IPS-11a (cell line): ENCODE results near the gene EFCAB11.

Experiments
- H3K4me3 ChIP-seq: one replicate; pipeline ENCODE4 v1.5.1; 2013; ENCODE audit warnings: low read depth, low read length, control low read depth

EFCAB11 gene

DNA sequence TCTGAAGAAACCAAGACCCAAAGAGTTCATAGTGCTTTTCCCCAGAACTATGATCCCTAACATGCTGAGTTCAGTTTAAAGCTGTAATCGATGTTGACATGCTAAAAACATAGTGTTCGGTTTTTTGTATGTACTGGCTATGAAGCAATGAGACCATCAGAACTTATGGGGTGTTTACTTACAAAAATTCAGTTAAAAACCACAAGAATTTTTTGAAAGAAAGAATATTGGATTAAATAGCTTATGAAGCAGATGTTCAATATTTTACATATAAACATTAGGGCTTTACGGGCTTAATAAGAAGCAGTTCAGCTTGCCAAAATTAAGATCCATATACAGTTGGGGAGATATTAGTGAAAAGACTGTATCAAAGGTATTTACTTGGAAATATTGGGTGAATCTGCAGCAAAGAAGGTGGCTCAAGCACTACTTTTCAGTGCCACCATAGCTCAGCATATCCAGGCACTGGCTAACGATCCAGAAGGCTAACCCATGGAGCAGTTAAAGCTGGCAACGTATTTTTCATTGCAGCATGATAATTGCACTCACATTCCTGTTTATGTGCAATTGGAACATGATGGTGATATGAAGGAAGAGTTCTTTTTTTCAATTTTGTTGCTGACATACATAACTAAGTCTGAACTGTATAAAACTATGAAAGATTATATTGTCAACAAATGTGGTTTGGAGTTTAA is 125.9 kb downstream of the EFCAB11 start:
- H3K4me3 ChIP-seq, result no peak overlapping the region

DNA sequence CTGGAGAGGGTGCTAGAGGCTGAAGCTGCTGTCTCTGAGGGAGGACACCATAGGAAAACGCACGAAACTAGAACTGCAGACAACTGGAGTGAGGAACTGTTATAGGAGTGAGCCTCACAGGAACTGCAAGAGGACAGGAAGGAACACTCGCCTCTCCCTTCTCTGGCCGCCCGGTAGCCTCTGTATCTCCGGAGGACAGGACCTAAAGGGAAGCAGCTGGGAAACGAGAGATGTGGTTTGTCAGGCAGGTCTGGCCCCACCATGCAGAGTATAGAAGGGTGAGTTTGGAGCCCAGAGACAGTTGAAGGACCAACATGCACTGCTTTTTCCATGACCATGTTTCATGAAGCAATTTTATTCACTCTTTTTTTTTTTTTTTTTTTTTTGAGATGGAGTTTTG is 127.3 kb downstream of the EFCAB11 start:
- no peak overlapping the region for H3K4me3 ChIP-seq

DNA sequence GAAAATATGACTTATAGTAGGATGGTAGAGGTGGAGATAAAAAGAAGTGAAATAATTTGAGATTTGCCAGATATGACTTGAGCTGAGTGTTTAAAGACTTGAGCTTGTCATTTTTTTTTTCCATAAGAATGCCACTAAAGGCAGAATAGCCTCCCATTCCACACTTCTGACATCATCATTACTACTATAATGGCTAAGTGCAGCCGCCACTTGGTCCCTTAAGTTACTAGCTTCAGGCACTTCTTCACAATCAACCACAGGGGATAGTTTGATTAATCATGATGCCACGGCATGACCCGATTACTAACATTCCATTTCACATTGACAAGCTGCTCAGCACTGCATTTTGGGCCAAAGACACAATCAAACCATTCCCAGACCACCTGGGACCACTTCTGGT is 127.9 kb downstream of the EFCAB11 start:
- no peak overlapping the region for H3K4me3 ChIP-seq

DNA sequence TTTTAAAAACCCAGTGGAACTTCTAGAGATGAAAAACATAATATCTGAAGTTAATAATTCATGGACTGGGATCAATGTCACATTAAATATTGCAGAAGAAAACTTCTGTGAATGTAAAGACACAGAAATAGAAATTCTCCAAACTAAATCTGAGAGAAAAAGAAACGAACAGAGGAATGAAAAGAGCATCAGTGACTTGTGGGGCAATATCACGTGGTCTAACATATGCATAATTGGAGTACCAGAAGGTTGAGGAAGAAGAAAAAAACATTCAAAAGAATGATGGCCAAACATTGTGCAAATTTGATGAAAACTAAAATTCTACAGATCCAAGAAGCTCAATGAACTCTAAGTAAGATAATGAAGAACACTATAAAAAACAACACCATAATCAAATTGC is 130.8 kb downstream of the EFCAB11 start:
- H3K4me3 ChIP-seq, result no peak overlapping the region

DNA sequence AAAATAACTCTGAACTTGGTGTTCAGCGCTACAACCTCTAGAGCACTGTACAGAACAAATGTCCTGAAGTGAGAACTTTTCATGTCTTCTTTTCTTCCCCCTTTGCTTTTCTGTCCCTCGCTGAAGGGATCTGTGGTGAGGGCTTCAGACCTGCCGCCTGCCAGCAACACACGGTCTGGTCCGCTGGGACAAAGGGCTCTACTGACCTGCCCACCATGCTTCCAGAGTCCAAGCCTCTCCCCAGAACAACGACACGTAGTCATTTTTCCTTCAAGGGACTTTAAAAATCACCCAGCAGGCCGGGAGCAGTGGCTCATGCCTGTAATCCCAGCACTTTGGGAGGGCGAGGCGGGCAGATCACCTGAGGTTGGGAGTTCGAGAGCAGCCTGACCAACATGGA is 140.4 kb downstream of the EFCAB11 start:
- H3K4me3 ChIP-seq, result no peak overlapping the region

DNA sequence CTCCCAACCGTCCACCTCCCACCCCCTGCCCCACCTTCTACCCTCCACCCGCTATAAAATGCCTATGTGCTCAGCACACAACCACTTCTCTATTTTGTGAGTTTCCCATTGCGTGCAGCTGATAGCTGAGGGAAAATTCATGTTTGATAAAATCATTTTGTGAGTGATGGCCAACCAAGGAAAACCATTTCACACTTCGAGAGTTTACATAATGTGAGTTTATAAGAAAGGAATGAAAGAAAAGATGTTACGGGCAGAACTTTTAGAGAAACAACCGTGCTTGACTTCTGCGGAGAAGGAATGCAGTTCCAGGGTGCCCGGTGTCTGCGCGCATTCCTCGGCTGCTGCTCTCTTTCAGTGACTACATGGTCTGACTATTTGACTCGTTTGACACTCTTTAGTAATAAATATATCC is 140.9 kb downstream of the EFCAB11 start:
- no peak overlapping the region for H3K4me3 ChIP-seq

DNA sequence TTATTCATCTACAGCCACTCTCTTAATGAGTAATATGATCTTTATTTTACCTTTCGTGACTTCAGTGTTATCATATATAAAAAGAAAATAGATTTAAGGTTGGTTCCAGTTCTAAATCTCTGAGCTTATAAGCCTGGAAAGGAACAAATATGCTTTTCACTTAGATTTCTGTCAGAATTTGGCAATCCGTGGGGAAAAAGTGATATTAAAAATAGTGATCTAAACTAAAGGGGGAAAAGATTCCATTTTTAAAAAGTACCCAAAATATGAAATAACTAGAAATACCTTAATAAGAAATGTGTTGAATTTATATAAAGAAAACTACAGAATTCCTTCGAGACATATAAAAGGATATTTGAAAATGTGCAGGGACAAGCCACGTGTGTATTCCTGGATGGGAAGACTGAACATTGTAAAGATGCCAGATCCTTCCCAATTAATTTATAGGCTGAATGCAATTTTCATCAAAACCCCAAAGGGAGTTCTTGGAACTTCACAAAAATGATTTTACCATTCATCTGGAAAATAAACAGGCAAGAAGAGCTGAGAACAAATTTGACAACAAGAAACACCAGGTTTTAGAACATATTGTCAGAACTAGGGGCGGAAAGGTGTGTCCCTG is 142.5 kb downstream of the EFCAB11 start:
- no peak overlapping the region for H3K4me3 ChIP-seq

DNA sequence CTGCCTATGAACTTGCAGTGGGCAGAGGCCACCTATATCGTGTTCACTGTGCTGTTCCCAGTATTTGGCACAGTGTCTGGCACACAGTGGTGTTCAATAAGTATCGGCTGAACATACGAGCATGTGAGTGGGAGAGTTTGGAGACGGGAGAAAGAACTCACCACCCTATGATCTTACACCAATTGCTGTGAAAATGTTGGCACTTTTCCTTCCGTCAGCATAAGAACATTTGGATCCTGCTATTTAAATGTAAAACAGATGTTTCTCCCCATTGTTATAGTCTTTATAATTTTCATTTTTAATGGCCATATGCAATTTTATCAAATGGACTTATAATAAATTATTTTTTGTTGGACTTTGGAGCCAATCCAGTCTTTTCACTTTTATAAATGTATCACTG is 144.4 kb downstream of the EFCAB11 start:
- H3K4me3 ChIP-seq, result no peak overlapping the region

DNA sequence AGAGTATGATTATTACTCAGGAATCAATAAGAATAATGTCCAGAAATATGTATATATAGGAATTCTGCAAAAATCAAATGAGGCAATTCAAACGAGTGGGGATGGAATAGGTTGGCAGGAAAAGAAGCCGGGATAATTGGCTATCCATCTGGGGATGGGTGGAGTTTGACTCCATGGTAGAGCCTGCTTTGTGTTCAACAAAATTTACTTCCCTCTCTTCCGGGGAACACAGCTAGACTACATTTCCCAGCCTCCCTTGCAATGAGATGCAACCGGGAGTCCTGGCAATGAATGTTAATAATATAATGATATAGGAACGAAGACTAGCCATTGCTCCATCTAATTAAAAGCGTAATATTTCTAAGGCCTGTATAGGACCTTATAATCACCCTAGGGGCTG is 146.6 kb downstream of the EFCAB11 start:
- no peak overlapping the region for H3K4me3 ChIP-seq

DNA sequence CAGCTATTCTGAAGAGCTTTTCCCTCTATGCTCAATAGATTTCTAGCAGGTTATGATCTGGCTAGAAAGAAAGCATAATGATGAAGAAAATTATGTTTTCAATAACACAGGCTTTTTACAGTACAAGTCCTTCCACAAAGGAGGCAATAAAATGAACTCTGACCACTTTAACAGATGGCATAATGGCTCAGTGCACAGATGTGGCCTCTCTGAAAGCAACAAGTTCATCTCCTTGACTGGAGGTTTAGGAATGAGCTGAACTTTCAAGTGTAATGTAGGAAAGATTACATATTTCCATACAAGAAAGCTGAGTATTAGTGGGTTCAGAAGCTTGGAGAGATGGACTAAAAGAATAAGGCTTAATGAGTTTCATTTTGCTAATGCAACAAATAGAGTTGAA is 147.4 kb downstream of the EFCAB11 start:
- no peak overlapping the region for H3K4me3 ChIP-seq

DNA sequence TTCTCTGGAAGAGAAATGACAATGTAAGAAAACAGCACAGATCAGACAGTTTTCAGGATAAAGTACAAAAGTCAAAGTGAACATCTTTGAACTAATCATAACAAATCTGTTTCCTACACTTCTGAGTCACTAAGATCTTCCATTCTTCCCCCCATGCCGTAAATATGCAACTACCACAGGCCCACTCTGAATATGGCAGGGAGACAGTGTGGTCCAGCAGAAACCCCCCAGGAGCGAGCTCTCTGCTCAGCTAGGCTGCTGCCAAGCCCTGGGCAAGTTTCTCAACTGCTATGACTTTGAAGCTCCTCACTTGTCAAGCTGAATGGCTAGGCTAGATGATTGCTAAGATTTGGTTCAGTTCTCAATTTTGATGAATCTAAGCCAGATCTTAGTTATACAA is 148.1 kb downstream of the EFCAB11 start:
- H3K4me3 ChIP-seq, result no peak overlapping the region

DNA sequence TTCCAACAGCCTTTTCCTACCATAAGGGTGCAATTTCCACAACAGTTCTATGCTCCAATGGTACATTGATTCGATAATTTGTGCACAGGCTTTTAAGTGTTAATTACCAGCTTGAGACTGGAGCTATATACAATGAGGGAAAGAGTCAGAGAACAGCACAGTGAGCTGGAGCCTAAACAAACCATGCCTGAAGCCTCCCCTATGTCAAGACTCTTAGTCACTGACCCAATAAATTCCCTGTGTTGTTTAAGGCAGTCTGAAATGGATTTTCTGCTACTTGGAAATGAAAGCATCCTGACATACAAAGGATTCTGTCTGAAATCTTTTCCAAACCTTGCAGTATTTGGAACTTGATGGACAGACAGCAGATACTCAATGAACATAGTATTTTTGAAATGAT is 149.0 kb downstream of the EFCAB11 start:
- no peak overlapping the region for H3K4me3 ChIP-seq

DNA sequence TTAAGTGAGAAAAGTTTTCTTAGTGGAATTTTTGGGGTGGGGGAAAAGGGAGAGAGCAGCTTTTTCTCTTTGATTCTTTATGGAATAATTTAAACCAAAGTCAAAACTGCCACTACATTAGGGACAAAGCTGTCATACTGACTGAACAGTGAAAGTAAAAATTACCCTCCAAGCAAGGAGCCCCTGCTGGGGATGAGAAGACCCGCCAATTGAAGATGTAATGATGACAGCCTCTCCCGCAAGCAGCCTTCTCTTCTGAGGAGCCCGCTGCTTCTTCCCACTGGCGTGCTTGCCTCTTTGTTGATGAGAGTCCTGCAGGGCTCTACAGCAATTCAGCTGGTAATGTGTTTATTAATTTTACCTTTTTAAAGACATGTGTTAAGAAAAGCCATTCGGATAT is 151.0 kb downstream of the EFCAB11 start:
- H3K4me3 ChIP-seq, result no peak overlapping the region

DNA sequence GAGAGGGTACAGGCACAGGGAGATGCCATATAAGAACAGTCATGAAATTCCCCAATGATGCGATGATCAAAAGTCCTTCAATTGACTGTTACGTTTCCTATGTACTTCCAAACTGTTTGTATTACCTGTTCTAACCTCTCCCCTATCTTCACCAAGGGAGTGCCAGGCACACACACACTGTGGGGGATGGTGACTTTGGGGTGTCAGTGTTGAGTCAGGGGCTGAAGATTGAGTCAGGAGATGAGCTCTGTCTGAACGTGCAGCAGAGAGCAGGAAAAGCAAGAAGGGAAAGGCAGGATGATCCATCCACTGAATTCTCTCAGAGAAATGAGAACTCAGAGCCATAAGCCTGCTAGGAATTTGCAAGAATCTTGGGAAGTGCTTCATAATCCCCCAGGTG is 153.4 kb downstream of the EFCAB11 start:
- no peak overlapping the region for H3K4me3 ChIP-seq

DNA sequence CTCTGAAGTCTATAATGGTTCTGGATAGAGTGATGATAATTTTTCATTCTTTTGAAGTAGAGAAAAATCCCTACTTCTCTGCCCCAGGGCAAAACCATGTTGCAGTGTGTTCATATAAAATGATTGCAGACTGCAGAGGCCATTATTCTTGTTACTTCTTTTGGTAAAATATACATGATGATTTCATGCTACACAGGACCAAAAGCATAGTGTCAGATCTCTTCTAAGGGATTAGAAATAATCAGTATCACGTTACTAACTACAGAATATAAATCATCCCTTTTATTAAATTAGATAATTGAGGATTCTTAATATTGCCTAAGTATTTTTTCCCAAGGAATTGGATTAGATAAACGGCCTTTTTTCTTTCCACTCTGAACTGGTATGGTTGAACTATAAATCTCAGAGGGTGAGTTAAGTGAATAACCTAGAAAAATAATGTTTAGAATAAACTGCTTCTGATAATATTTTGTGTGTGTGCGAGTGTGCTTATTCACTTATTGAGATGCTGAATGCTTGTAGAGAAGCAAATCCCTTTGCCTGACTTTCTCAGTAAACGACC is 156.2 kb downstream of the EFCAB11 start:
- no peak overlapping the region for H3K4me3 ChIP-seq

DNA sequence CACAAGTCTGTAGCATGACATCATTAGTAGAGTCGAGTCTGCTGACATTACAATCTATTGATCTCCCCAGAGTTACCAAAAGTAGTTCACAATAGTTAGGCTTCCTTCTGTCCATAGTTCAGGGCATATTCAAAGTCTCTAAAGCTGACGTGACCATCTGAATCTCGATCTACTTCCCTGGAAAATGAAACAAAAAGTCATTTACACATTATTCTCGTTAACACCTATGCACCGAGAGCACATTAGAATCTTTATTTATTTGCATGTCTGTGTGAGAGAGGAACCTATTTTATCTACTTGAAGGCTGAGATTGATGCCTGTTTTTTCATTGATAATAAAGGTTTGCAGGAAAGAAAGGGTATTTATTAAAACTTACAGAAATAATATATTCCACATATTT is 157.4 kb downstream of the EFCAB11 start:
- H3K4me3 ChIP-seq, result no peak overlapping the region

DNA sequence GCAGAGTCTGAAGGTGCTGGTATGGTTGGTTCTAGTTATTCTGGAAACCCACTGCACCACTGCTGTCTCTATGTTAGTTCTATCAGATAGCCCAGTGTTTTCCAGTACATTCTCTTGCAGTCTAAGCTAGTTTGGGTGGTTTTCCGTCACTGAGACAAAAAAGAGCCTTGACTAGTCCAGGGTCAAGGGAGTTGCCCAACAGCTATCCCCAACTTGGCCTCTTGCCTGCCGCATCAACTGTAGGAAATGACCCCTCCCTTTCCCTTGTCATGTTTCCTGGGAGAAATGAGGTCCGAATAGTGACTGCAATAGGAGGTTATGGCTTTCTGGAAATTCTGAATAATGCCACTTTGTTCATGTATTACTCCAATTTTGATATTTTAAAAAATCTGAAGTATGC is 160.4 kb downstream of the EFCAB11 start:
- no peak overlapping the region for H3K4me3 ChIP-seq

DNA sequence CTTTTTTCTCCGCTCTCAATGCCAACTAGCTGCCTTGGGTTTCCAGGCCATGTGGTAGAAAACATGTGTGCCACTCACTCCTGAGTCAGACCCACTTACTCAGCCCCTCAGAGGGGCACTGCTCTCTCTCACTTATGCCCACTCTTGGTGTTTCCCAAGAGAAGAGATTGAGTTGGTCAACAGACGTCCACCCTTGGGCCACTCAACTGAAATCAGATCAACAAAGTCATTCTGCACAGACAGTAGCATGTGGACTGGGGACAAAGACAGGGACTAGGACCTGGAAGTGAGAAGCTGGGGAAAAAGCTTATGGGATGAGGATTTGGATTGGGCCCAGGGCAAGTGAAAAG is 161.2 kb downstream of the EFCAB11 start:
- H3K4me3 ChIP-seq, result no peak overlapping the region

DNA sequence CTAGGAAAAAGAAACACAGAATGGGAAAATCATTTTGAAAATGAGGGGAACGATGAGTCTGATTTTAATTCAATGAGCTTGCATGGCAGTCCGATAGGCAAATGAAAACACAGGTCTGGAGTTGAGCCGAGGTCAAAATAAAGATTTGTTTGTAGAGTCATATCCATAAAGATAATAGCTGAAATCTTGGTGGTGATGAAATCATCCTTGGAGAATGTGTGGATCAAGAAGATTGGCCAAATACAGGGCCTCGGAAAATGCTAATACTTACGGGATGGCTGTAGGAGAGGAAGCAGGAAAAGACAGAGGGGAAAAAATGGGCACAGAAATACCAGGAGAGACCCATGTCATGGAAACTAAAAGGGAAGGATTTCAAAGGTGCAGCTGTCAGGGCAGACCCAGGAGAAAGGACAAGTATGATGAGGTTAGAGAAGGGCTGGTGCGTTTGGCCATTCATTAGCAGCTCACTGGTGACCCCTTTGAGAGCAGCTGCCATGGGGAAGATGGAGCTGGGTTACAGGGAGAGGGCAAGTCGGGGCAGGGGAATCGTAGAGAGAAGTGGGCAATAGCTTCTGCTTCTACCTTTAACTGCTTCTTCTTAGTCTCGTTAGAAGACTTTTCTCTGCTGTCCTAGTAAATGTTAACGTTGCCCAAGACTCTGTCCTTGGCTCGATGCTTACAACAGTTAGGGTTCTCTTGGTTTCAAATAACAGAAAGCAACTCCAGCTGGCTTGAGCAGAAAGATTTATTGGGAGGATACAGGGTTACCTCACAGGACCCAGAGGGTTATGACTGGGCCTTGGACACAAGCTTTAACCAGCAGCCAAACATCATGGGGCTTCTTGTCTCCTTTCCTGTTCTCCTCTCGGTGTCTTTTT is 161.8 kb downstream of the EFCAB11 start:
- H3K4me3 ChIP-seq, result no peak overlapping the region

DNA sequence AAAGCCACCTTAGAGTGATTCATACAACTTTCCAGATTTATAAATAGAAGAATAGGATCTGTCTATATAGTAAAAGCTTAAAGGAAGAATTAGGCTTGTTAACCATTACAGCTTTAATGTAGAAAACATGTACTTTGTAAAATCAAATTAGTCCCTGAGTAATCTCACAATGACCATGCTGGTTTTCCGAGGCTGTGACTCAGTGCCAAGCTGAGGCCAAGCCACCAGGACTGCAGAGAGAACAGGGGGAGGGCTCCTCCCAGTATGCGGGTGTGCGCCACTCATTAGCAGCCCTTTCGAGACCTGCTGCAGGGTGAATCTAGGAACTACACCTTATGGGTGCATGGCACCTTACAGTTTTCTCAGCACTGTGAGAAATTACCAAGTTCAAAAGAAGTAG is 167.0 kb downstream of the EFCAB11 start:
- no peak overlapping the region for H3K4me3 ChIP-seq

DNA sequence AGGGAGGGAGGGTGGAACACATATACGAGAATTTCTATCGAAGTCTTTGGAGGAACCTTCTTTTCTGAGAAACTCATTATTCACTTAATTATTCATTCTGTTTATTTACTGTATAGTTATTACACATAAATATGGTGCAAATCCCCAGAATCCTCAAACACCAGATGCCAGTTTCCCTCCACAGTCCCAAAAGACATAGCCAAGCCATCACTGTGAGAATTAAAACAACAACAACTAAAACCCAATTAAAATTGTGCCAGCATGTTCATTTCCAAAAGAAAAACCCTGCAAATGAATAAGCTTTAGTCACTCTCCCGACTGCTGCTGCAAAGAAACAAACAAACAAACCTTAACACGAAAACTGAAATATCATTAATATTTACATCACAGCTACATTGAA is 173.5 kb downstream of the EFCAB11 start:
- no peak overlapping the region for H3K4me3 ChIP-seq

DNA sequence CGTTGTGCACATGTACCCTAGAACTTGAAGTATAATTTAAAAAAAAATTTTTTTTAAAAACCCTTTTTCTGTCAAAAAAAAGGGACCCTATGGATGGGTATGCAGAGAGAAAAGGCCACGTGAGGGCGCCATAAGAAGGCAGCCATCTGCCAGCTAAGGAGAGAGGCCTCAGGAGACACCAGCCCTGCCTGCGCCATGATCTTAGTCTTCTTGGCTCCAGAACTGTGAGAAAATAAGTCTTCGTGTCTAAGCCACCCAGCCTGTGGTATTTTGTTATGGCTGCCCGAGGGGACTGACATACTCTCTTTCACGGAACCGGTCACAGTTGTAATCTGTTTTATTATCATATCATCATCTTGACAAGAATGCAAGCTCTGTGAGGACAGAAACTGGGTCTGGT is 174.8 kb downstream of the EFCAB11 start:
- H3K4me3 ChIP-seq, result no peak overlapping the region
